HG03439 (cell line): Measurements from ENCODE around the gene ZBTB44.
A peak's percentile ranks its signal among the peaks of the same experiment; 100 is the strongest.

Experiments
- ATAC-seq: cut with Tn5 transposase; IDR thresholded peaks from one replicate; pipeline ENCODE4 v1.9.1; 2021; ENCODE audit warnings: mild to moderate bottlenecking, moderate library complexity; ENCODE audit not compliant: unreplicated experiment

ZBTB44 gene

DNA sequence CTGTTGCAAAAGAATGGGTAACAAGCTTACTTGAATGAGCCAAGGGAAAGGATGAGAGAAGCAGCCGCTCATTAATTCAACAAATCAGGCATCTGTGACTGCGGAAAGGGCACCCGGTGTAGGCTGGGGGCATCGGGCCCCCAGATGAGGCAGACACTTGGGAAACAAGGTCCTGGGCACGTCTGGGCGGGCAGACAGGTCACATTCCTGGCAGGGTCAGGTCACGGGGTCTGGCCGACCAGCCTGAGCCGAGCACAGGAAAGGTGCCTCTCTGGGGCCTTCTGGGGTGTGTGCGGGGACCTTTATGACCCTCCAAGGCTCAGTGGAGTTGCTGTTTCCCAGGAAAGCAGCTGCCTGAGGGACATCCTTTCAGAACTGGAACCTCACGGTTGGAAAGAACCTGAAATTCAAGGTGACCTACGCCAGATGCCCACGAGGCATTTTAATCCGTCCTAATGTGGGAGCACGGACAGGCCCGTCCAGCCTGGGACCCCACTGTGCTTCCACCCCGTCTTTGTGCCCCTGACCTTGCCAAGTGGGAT is 98.1 kb downstream of the ZBTB44 start:
- no peak for ATAC-seq

DNA sequence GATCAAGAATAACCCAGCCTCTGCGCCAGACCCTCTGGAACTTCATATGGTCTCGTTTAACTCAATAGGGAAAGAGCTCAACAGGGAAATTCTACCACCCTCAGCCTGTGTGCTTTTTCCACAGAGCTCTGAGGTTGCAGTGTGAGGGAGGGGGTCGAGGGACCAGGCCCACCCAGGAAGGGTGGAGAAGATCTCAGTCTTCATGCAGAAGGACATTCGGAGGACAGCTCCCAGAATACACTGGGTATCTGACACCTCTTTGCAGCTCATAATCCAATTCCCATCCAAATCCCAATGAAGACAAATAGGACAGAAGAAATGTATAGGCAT is 98.5 kb downstream of the ZBTB44 start:
- ATAC-seq: no peak

DNA sequence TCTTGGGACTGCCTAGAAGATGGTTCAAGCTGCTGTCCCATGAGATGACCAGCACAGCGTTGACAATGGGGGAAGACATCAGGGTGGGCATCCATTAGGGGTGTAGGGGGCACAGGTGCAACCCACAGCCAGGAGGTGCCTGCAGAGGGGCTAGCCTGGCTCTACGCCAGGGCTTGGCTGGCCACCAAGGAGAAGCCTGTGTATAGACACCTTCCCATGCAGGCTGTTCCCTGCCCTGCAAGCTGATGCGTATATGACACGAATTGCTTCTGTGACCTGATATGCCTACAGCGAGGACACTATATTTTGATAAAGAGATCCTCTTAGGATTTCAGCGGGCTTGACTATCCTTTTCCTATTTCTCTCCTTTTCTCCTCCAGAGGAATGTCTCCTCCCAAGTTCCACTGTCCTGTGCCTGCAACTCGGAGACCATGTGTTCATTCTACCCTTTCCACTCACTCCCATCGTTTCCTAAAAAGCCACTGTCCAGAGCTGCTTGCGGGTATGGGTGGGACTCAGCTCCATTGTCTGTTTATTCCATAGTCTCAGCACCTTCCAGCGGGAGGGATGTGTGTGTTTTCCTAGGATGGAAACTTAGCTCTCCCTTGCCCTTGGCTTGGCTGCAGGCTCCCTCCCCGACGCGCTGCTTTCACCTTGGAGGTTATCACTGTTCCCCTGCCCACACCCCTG is 99.0 kb downstream of the ZBTB44 start:
- no peak for ATAC-seq

DNA sequence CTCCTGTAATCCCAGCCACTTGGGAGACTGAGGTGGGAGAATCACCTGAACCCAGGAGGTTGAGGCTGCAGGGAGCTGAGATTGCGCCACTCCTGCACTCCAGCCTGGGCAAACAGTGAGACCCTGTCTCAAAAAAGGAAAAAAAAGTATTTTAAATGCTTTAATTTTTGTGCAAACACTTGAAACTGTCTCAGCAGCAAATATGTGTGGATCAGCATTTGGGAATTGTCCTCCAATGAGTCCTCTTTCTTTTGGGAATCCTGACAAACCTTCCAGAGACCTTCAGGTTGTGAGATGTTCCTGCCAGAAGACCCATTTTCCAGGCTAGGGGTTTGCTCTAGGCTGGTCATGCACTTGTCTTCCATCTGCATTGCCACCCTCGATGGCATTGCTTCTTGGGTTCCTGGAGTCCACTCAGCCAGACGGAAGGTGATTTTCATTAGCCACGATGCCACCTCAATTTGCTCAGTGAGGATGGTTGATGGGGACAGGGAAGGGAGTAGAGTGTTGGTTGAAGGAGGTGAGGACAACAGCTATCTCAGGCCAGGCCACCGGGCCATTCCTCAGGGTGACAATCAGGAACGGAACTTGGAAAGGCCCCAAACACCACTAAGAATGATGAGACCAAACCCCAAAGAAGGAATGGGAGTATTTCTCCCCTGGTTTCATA is 99.7 kb downstream of the ZBTB44 start:
- no peak for ATAC-seq

DNA sequence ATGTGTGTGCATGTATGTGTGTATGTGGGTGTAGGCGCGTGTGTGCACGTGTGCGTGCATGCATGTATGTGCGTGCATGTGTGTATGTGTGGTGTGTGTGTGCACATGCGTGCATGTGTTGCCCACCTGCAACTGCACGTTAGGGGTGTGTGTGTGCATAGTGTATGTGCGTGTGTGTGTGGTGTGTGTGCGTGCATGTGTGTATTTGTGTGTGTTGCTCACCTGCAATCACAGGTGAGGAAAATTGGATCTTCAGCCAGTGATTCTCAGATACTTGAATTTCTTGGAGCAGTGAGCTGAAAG is 100.8 kb downstream of the ZBTB44 start:
- ATAC-seq: no peak

DNA sequence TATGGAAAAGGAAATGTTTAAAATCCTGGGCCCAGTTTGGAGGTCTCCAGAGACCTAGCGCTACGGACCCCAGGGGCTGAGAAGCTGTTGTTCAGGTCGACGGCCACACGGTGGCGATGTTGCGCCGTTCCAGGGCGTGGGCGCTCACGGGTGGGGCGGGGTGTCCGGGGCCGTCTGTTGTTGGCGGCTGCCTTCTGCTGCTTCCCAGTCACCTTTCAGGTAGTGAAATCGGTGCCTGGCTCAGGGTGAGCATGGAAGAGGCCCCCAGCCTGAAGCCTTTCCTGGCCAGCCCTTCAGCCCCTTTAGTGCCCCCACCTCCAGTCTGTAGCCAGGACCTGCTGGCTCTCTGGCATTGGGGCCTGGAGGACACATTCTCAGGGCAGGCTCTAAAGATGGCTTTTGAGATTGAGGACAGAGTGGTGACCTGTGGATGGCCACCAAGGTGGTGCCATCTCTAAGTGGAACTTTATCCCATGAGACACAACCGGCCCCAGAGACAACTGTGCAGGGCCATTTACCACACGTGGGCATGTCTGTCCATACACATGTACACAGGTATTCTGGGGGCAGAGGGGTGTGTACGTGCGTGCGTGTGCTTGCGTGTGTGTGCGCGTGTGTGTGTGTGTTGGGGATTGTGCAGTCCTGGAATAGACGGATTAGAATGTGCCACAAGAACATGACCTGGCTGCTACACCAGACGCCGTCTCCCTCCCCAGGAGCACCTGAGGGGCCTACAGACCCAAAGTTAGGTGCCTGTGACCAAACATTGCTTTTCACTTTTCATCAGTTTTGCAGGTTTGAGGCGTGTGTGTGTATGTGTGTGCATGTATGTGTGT is 101.4 kb downstream of the ZBTB44 start:
- ATAC-seq: peak; percentile 81

DNA sequence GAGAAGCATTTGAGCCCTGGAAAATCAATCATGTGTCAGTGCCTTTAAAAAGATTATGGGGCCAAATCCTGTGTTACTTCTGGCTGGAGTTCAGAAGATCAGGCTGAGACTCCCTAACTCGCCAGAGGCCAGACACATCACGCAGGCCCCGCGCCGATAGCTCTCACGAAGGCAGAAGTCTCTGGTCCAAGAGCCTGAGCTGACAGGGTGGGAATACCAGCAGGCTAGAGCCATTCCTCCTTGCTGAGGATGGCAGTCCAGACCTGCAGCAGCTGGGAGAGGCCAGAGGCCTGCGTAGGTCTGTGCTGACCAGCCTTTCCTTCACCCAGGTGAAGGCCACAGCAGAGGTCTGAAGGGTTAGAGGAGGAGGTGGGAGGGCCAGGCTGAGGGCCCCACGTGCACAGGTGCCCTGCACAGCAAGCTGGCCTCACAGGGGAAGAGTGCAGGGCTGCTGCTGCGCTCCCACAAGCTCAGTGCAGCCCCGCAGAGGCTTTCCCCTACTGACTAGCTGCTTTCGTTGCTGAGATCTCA is 102.2 kb downstream of the ZBTB44 start:
- ATAC-seq: peak; percentile 15

DNA sequence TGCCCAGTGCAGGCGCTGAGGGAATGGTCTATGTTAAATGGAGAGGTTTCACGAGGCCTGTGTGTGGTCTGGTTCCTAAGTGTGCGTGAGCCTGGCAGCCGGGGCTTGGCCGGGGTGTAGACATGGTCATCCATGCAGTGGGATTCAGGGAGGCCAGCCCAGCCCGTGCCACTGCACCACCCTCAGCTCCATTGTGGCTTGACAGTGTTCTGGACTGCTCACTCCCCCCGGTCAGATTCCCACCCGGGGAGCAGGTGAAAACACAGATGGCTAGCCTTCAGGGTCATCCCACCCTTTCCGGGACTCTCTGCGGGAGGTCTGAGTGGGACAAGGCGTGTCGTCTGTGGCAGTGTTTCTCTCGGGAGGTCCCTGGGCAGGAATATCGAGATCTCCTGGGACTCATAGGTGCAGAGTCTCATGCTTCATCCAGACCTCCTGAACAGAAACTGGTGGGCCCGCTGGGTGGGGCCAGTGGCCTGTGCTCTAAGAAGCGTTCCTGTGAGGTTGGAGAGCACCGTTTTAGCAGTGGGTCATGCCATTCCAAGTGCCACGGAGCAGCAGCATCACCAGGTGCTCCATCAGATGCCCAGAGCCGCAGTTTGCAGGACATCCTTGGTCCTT is 102.8 kb downstream of the ZBTB44 start:
- no peak for ATAC-seq

DNA sequence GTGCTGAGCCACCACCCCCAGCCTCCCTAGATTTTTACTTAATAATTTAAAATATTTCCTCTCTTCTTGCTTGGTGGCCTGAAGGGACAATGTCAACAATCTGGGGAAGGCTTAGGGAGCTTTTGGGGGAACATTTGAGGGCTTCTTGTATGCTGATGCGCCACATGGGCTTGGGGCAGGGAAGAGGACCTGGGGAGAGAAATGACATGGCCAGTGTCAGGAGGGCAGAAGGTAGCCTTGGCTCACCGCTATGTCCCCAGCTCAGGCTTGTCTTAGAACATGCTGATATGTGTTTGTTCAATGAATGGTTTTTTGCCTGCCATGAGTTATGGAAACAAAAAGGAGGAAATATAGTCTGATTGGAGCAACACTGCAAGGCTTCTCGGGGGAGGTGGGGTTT is 103.6 kb downstream of the ZBTB44 start:
- no peak for ATAC-seq

DNA sequence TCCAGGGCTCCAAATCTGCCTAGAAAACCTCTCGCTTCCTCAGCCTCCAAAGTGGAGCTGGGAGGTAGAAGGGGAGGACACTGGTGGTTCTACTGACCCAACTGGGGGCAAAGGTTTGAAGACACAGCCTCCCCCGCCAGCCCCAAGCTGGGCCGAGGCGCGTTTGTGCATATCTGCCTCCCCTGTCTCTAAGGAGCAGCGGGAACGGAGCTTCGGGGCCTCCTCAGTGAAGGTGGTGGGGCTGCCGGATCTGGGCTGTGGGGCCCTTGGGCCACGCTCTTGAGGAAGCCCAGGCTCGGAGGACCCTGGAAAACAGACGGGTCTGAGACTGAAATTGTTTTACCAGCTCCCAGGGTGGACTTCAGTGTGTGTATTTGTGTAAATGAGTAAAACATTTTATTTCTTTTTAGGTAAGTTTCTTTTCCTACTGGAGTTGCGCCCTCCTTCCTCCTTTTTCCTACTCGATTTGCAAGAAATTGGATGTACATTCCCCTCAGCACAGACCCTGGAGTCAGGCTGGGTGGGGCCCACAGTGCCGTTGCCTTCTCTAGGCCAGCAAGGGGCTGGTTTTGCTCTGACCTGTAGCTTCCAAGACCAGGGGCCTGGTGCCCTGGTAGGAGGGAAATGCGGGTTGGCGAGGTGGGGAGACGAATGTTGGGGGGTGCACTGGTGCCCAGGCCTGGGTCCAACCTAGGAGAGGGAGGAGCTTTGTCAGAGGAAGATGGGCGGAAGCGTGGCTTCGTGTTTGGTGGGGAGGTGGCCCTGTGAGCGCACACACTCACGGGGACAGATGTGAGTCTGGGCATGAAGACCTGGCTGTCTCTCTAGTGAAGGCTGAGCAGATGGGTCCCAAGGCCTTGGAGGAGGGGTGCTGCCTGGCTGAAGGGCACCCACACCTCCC is 104.5 kb downstream of the ZBTB44 start:
- ATAC-seq: no peak

DNA sequence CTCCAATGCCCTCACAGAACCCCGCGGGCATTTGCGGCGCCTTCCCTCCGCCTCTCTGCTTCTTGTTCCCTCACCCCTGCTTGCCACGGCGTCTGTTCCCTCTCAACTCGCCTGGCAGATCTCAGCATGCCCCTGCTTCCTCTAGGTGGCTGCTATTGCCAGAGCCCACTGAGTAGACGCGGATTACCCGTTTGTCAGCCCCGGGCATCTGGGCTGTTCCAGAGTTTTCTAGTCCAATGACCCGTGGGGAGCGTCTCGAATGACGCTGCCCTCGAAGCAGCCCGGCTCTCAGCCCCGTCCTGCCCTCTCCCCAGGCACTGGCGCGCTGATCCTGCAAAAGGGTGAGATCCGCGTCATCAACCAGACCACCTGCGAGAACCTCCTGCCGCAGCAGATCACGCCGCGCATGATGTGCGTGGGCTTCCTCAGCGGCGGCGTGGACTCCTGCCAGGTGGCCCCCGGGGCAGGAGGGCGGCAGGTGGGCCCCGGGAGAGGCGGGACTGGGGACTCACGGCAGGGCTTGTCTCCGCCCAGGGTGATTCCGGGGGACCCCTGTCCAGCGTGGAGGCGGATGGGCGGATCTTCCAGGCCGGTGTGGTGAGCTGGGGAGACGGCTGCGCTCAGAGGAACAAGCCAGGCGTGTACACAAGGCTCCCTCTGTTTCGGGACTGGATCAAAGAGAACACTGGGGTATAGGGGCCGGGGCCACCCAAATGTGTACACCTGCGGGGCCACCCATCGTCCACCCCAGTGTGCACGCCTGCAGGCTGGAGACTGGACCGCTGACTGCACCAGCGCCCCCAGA is 105.4 kb downstream of the ZBTB44 start:
- ATAC-seq: no peak

DNA sequence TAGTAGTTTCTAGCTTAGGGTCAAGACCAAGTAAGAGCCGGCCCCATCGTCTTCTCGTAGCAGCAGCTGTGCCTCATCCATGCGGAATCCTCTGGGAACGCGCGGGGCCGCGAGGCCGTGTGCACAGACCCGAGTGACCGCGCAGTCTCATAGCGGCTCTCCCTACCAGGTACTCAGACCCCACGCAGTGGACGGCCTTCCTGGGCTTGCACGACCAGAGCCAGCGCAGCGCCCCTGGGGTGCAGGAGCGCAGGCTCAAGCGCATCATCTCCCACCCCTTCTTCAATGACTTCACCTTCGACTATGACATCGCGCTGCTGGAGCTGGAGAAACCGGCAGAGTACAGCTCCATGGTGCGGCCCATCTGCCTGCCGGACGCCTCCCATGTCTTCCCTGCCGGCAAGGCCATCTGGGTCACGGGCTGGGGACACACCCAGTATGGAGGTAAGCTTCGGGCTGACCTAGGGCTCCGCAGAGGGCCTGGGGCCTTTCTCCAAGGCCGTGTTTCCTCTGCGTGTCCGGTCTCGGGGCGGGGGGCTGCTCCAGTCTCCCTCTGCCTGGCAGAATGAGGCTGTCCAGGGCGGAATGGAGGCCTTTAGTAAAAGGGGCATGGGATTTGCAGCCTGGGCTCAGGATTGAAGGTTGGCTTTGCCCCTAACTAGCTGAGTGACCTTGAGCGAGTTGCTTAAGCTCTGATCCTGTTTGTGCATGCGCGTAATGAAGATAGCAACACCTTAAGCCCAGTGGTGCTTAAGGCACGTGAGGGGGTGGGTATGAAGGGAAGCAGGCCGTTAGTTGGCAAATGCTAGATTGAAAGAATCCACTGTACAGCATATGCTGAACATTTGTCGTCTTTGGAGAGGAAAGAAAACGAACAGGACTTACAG is 106.2 kb downstream of the ZBTB44 start:
- ATAC-seq: no peak

DNA sequence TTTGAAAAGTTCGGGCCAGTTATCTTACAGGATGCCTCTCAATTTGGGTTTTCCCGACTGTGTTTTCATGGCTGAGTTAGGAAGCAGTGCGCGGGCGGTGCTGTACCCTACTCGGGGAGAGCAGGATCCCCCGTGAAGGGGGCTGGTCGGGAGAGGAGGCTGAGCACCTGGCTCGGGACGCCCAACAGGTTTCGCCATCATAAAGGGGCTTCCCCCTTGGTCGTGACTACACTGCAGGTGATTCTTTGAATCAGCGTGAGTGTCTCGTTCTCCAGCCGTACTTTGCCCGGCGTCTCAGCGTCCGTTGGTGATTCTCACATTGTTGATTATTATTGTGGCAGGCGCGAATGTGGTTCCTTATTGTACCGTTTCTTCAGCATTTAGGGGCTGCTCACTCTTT is 108.6 kb downstream of the ZBTB44 start:
- no peak for ATAC-seq

DNA sequence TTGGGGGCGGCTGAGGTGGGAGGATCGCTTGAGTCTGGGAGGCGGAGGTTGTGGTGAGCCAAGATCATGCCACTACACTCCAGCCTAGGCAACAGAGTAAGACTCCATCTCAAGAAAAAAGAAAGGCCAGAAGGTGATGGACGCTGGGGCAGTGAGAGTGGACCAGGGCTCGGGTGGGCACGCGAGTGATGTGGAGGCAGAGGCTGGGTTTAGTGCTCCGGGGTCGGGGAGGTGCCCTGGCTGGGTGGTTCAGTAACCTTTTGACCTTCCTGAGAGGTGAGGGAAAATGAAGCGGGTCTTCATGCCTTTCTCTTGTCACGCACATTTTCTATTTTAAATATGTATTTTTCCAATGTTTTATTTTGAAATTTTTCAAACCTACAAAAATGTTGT is 110.0 kb downstream of the ZBTB44 start:
- ATAC-seq: no peak

DNA sequence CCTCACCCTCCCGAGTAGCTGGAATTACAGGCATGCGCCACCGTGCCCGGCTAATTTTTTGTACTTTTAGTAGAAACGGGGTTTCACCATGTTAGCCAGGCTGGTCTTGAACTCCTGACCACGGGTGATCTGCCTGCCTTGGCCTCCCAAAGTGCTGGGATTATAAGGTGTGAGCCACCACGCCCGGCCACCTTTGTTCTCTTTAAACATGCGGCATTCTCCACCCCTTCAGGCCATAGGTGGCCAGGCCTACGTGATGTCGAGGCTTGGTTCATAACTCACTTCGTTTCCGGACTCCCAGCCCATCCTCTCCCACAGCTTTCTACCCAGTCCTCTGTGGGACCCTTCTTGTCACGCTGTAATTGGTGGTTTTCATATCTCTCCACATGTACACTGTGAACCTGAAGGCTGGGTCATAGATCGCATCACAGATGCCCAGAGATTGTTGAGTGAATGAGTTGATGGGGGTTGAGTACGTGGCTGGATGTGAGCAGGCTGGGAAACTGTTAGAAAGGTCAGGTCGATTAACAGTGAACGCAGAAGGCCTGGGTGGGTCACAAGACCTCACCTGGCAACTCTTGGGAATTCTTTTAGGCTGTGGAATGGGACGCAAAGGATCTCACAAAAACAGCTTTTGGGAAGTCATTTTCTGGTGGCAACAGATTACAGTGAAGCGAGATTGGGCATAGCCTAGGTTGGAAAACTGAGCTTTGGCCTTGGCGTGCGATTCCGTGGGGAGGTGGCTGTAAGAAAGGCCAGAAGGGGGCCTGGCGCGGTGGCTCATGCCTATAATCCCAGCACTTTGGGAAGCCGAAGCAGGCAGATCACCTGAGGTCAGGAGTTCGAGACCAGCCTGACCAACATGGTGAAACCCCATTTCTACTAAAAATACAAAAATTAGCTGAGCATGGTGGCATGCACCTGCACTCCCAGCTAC is 110.7 kb downstream of the ZBTB44 start:
- ATAC-seq: no peak

DNA sequence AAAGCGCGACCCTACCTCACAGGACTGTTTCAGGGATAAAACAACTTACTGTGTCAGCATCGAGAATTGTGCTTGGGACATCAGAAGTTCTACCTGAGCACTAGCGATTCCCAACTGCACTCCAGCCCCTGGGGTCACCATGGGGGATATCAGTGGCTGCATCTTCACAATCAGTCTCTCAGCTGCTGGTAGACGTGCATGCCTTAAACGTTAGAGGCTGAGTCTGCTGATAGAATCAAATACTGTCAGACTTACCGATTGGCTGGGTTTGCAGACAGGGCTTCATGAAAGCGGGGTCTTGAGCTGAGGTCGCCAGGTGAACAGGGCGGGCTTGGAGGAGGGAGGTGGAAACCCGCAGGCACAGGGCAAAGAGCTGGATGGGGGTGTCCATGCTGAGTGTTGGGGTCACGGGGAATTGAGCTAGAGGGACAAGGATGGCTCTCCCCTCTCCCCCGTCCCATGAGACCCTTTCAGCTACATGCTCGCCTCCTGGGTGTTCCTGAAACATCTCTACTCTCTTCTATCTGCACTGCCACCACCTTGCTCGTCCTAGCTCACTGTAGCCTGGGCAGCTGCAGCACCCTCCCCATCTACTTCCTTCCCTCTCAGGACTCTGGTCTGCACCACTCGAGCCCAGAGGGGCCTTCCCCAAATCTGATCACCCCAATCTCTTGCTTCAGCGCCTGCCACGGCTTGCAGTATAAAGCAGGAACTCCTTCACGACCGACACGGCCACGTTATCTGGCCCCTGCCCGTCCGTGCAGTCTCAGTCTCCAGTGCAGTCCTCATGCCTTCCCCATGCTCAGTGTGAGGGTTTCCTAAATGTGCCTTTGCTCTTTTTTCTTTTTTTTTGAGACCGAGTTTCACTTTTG is 111.7 kb downstream of the ZBTB44 start:
- ATAC-seq: no peak
